HFFc6 (cell line): Measurements from ENCODE around the gene HHAT. TPM values are rescaled to one million over a fixed set of nuclear protein-coding genes. Genes with fewer than 3 reads are reported as not detected.

ENCODE experiments used
- DNase-seq: peaks from one replicate; pipeline ENCODE4 v3.0.0-alpha.2; 2018
- H3K27ac Mint-ChIP-seq: 2 replicates; pipeline ENCODE4 v1.8.0; 2020; ENCODE audit warnings: mild to moderate bottlenecking, mixed read lengths
- H3K27me3 Mint-ChIP-seq: 2 replicates; pipeline ENCODE4 v1.8.0; 2021; ENCODE audit warnings: mild to moderate bottlenecking, moderate library complexity, mixed read lengths; ENCODE audit not compliant: insufficient read depth
- H3K36me3 Mint-ChIP-seq: 2 replicates; pipeline ENCODE4 v1.8.0; 2021; ENCODE audit warnings: low read depth, mixed read lengths
- H3K4me1 Mint-ChIP-seq: 2 replicates; pipeline ENCODE4 v1.8.0; 2020; ENCODE audit warnings: low read depth, mixed read lengths
- H3K4me3 Mint-ChIP-seq: 2 replicates; pipeline ENCODE4 v1.8.0; 2020; ENCODE audit warnings: mild to moderate bottlenecking, moderate library complexity, mixed read lengths
- H3K9me3 Mint-ChIP-seq: 2 replicates; pipeline ENCODE4 v1.8.0; 2020; ENCODE audit warnings: mild to moderate bottlenecking, mixed read lengths
- CTCF ChIP-seq: fragments of 200-600 bp; sonication (generic); IDR thresholded peaks from 2 replicates; pipeline ENCODE4 v1.5.0; 2021; ENCODE audit warnings: antibody characterized with exemption, mild to moderate bottlenecking
- total RNA-seq, 6 experiments: library from RNA; stranded (reverse); fragmentation: NEBNext Ultra II Directional; extraction: Animal tissue kit (Norgen Biotek cat#: 25700); gene quantifications; 2 replicates in 1 of 6; 3 replicates in 5 of 6; pipeline ENCODE4 v1.2.3, GENCODE V29; 2021

HHAT gene
- total RNA-seq, 6 experiments from 2014 or later: 2.8 to 3.9 (median 3.2) TPM

DNA sequence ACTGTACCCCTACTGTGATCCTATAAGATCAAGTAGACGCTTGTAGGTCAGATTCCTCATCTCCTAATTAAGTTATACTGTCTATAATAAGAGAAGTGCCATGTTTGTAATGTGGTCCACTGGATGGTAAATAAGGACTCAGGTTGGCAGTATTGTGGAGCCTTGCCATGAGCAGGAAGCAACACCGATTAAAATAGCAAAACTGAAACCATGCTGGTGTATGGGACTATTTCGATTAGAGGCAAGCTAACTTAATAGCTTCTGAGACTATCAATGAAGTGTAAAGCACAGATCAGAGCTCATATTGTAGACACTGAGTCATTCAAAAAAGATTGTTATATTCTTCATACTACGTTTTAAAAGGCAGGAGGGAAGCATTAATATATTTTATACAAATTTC, 348.8 kb downstream of the HHAT start:
- Mint-ChIP-seq H3K27ac (no peak overlapping the region), H3K4me1 (peaks cover 4% of the 10 kb centered on the region; the same call in 1 of the 2 replicates), H3K9me3 (no peaks in the 10 kb centered on the region), H3K36me3 (no peaks in the 10 kb centered on the region), H3K27me3 (peaks cover 3% of the 10 kb centered on the region), H3K4me3 (no peak overlapping the region)
- no peak for DNase-seq
- TF ChIP-seq CTCF: no peak

- no peak overlapping the region for H3K27ac Mint-ChIP-seq
- no peaks in the 10 kb centered on the region; the same call in 1 of the 2 replicates for H3K4me1 Mint-ChIP-seq
- no peak for DNase-seq
- H3K36me3 Mint-ChIP-seq: no peaks in the 10 kb centered on the region
- no peaks in the 10 kb centered on the region for H3K9me3 Mint-ChIP-seq
- H3K27me3 Mint-ChIP-seq: peaks cover 3% of the 10 kb centered on the region
- no peak overlapping the region for H3K4me3 Mint-ChIP-seq
- no peak for TF ChIP-seq CTCF
Measured at GRCh38 chr1:210678306-210678705, 349.6 kb downstream of the HHAT start.

- H3K9me3 Mint-ChIP-seq: no peaks in the 10 kb centered on the region
Measured at GRCh38 chr1:210681158-210681557, 352.5 kb downstream of the HHAT start.

DNA sequence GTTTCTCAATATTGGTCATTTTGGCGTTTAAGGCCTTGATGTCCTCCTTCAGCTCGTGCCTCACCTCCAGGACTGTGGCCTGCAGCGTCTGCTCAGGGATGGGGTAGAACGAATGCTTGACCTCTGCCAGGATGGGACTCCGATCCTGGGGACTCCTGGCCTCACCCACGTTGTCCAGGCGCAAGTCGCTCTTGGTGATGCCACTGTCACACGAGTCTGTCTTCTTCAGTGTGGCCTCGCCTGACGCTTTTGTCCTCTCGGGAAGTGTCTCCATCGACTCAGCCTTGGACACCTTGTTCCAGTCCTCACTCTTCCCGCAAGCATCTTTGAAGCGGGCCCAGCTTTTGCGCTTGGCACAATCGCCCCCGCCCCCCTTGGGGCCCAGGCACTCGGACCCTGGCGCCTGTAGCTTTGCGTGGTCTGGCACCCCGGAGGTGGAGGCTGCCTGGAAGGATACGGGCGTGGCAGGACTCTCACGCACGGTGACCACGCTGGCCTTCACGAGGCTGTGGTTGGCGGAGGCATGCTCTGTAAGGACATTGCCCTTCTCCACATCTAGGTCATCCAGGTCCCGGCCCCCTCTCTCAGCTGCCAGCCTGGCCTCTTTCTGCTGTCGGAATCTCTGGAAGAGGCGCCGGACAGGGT, 354.8 kb downstream of the HHAT start:
- no peak for DNase-seq
- Mint-ChIP-seq H3K27ac (no peak overlapping the region), H3K4me3 (no peak overlapping the region), H3K4me1 (peaks cover 22% of the 10 kb centered on the region), H3K9me3 (no peaks in the 10 kb centered on the region), H3K27me3 (peaks cover 3% of the 10 kb centered on the region; the same call in 1 of the 2 replicates), H3K36me3 (no peaks in the 10 kb centered on the region)
- no peak for TF ChIP-seq CTCF

More at GRCh38 chr1:210681158-210681557, 352.5 kb downstream of the HHAT start:
- Mint-ChIP-seq H3K27me3 (peaks cover 3% of the 10 kb centered on the region; the same call in 1 of the 2 replicates), H3K36me3 (no peaks in the 10 kb centered on the region), H3K4me1 (no peaks in the 10 kb centered on the region; the same call in 1 of the 2 replicates), H3K4me3 (no peak overlapping the region), H3K27ac (no peak overlapping the region)
- no peak for DNase-seq
- no peak for TF ChIP-seq CTCF

DNA sequence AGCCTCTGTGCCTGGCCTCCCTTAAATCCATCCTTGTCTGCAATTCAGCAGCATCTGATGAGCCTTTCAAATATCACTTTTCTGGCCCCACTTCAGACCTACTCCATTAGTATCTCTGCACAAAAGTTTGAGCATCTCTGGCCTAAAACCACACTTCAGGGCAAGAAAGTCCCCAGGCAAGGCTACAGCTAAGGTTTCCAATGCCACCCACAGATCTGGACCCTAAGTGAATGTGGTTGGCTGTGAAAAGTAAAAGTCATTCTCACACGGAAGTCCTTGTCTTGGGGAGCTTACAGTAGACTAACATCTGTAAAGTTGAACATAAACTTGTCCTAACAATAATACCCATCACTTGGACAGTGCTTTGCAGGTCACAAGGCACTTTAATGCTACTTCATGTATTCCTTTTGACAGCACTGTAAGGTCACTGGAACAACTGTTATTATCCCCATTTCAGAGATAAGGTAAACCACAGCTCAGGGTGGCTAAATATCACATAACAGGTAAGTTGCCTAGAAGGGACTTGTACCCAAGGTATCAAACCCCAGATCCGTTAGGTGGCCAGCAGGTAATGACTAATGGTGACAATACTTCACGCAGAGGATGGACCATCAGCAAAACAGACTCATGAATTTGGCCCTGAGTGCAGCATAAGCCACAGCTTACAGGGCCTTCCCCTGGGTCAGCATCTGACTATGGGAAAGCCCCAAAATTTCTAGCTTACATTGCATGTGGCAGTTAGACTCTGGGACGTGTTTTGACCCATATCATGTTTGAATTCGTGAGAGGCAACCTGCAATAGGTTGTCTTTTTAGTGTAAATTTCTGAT, 356.0 kb downstream of the HHAT start:
- Mint-ChIP-seq H3K9me3 (no peaks in the 10 kb centered on the region), H3K27me3 (peaks cover 3% of the 10 kb centered on the region; the same call in 1 of the 2 replicates), H3K4me1 (peaks cover 32% of the 10 kb centered on the region), H3K27ac (no peak overlapping the region), H3K4me3 (no peak overlapping the region), H3K36me3 (no peaks in the 10 kb centered on the region)
- DNase-seq: no peak
- TF ChIP-seq CTCF: no peak
